RWPE1 (cell line): ENCODE results near the gene C1QTNF8.

Source experiments
- CTCF ChIA-PET: fragments of 350-600 bp; sonication (Branson Sonifier 250); formaldehyde crosslinking; extraction: SDS; loops from one replicate; lab custom pipeline; 2021; lab: Yijun Ruan, JAX
- POLR2A ChIA-PET: fragments of 400-600 bp; formaldehyde crosslinking; extraction: SDS; loops from one replicate; lab custom pipeline; 2020; ENCODE audit warnings: antibody characterized with exemption; ENCODE audit not compliant: low non-redundant PET; lab: Yijun Ruan, JAX
- DNase-seq: peaks from one replicate; pipeline ENCODE4 v3.0.0; 2012; ENCODE audit warnings: low spot score
- H3K27ac ChIP-seq: fragments of 450-650 bp; 2 replicates; pipeline ENCODE4 v1.5.1; 2017
- CTCF ChIP-seq: fragments of 450-650 bp; conservative IDR thresholded peaks from 2 replicates; pipeline ENCODE4 v1.5.1; 2017; ENCODE audit warnings: low read depth, mild to moderate bottlenecking

C1QTNF8 gene

DNA sequence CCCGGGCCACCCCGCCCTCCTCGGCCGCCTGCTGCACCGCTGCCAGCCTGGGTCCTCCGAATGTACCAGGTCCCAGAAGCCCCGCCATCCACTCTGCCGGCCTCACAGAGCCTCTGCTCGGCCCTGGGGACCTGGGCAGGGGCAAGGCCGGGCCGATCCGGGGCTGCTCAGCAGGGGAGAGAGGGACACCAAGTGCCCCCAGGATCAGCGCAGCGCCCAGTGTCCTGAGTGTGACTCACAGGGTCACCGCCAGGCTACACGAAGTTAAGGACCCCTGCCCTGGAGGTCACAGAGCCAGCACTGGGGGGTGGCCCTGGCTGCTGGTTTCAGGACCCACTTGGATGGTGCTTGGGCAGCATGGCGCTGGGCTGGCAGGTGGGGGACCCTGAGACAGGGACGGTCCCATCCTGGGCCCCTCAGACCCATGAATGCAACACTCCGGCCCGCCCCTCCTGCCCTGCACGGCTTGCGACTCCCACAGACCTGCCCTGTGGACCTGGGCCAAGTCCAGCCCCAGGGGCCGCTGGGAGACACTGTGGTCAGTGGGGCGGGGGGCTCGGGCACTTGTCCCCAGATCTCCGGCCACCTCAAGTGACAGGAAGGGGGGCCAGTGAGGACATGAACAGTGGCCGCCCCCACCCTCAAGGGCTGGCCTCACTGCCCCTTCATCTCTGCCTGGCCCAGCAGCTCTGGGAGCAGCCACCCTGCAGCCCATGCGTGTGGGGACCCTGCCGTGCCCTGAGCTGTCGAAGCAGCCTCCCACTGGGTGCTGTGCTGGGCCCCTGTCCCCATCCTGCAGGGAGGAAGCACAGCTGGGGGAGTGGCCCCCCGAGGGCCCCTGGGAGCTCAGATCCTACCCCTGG, 46.7 kb downstream of the C1QTNF8 start:
- POLR2A ChIA-PET, result no interaction called here
- no peak overlapping the region for H3K27ac ChIP-seq
- no peak for TF ChIP-seq CTCF
- DNase-seq, result no peak
- CTCF ChIA-PET, result no interaction called here

DNA sequence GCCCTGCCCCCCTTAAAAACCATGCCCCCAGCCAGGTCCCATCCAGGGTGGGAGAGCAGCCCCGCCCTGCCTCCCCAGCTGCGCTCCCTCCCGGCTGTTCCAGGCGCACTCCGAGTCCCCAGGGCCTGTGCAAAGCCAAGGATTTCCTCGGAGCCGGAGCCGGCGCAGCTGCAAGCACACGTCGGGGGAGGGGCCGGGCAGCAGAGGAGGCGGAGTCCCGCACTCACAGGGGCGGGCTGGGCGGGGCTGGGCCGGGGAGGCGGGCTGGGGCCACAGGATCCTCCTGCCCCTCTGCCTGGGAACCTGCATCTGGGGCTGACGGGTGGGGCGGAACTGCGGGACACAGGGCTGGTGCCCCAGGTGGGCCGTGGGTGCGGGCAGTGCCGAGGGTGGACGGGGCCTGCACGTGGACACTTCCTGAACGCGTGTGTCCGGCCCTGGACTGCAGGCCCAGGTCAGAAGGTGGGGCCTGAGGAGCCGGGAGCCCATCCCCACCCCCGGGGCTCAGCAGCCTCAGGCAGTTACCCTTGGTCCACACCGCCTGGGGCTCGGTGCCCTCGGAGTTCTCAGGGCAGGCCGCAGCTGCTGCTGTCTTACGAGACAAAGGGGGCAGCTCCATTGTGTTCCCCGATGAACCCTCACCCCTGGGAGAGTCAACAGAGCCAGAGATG, 47.5 kb downstream of the C1QTNF8 start:
- no peak overlapping the region for H3K27ac ChIP-seq
- POLR2A ChIA-PET, result no interaction called here
- no peak for TF ChIP-seq CTCF
- CTCF ChIA-PET, result interaction anchor here (1.8 kb wide), 1 partner anchor 9 kb away, joined by 5 read pairs; no protein-coding TSS in a partner anchor
- peak; percentile 21 for DNase-seq

DNA sequence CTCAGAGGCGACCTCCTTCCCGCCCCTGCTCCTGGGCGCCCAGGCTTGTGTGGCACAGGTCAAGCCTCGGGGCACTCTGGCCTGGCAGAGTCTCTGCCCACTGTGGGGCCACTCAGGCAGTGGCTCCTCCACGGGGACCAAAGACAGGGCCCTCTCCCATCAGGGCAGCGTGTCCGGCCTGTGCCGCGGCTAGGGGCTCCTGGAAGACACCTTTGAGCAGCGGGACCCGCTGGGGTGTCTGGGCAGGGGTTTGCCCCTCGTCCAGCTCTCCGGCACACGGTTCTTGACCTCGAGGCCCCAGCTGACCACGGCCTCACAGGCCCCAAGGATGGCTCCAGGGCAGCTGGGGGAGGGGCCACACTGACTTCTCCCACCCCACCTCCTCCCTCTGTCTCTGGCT, 48.2 kb downstream of the C1QTNF8 start:
- no peak overlapping the region for H3K27ac ChIP-seq
- DNase-seq, result no peak
- CTCF ChIA-PET, result interaction anchor here (1.8 kb wide), 1 partner anchor 9 kb away, joined by 5 read pairs; no protein-coding TSS in a partner anchor
- no peak for TF ChIP-seq CTCF
- POLR2A ChIA-PET, result no interaction called here

DNA sequence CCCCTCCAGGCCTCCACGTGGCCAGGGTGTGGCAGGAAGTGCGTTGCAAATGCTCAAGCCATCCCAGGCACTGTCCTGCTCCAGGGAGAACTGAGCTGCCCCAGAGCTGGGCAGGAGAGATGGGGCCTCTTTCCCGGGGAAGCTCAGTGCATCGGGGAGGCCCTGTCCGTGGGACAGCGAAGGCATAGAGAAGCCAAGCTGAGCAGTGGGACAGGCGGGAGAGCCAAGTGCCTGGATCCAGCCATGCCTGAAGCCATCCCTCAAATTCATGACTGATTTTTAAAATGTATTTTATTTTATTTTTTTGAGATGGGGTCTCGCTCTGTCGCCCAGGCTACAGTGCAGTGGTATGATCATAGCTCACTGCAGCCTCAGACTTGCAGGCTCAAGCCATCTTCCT, 48.9 kb downstream of the C1QTNF8 start:
- DNase-seq, result no peak
- ChIA-PET POLR2A (no interaction called here), CTCF (interaction anchor here (1.8 kb wide), 1 partner anchor 10 kb away, joined by 5 read pairs; no protein-coding TSS in a partner anchor)

DNA sequence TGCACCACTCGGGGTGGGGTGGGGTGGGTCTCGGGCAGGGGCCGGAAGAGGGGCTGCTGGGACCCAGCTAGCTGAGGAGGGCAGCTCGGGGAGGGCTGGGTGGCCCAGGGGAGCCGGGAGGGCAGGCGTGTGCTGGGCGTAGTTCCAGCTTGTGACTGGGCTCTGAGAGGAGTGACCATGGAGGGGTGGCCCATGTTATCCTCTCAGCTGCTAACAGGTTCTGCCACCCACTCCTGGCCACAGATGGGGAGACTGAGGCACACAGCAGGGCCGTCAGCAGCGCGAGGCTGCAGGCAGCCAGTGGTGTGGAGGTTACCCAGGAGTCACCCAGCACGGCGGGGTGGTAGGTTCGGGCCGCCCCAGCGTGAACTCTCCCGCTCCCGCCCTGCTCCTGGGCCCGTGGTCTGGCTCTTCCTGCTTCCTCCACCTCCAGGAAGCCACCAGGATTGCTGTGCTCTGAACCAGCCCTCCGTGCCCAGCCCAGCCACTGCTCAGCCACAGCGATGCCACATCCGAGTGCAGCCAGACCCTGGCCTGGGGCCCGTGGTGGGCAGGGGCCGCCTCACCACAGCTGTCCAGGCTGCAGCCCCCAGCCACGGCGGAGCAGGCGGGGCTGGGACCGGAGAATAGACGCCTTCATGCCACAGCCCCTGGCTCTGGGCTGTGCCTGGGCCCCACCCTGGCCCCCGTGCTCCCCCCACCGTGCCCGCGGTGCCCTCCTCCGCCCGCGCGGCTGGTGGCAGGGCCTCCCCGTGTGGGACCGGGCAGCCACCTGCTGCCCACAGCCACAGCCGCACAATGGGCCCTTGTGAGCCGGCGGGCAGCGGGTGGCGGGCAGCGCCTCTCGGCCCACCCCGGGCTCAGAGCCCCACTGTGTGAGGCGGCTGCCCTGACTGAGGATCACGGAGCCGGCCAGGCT, 49.8 kb downstream of the C1QTNF8 start:
- TF ChIP-seq CTCF, result no peak
- ChIA-PET CTCF (interaction anchor here (0.6 to 2.6 kb wide), 4 partner anchors 8 to 260 kb away, joined by 5 to 11 read pairs (median 6); no protein-coding TSS in a partner anchor), POLR2A (no interaction called here)
- no peak for DNase-seq
- no peak overlapping the region for H3K27ac ChIP-seq

More for the DNA sequence above, 48.9 kb downstream of the C1QTNF8 start:
- no peak overlapping the region for H3K27ac ChIP-seq
- no peak for TF ChIP-seq CTCF
